ENCODE results near the gene INCENP.

The INCENP gene

DNA sequence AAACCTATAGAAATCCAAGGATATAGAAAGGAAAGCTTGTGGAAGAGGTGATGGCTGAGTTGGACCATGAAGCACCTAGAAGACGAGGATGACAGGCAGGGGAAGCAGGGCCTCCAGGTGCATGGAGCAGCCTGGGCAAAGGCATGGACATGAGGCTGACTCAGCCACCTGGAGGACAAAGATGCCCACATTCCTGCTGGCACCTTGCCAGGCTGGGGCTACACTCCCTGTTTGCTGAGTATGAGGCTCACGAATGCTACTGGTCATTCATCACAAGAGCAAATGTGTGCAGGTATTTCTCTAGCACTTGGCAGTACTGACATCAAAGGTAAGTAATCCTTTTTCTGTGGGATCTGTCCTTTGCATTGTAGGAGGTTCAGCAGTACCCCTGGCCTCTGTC lies 77.6 kb downstream of the INCENP start:
- H3F3A ChIP-seq (ENCODE audit: insufficient read depth, low read length), result no peaks in the 10 kb centered on the region
- no peak for DNase-seq
- no peak overlapping the region for H3K9ac ChIP-seq (ENCODE audit: low read length)
- no peaks in the 10 kb centered on the region for H3K36me3 ChIP-seq (replicated peaks; ENCODE audit: insufficient read depth, low read length)
- no peaks in the 10 kb centered on the region for H3K4me1 ChIP-seq (ENCODE audit: low read length)
- H3K79me2 ChIP-seq (ENCODE audit: low read length), result no peaks in the 10 kb centered on the region
- no peak overlapping the region for H3K4me2 ChIP-seq (ENCODE audit: low read depth, low read length)
- H4K20me1 ChIP-seq (ENCODE audit: insufficient read depth, low read length), result no peaks in the 10 kb centered on the region
- H3K9me3 ChIP-seq (replicated peaks; ENCODE audit: insufficient read depth, low read length), result no peaks in the 10 kb centered on the region
- no peaks in the 10 kb centered on the region; the same call in 1 of the 2 replicates for H3K27me3 ChIP-seq (replicated peaks; ENCODE audit: insufficient read depth, low read length)
- H3K9me2 ChIP-seq (replicated peaks; ENCODE audit: insufficient read depth, low read length), result no peaks in the 10 kb centered on the region
- no peak overlapping the region for H3K27ac ChIP-seq (ENCODE audit: low read length)
- no peak overlapping the region for H3K4me3 ChIP-seq (ENCODE audit: low read length)
- TF ChIP-seq EZH2phosphoT487 (IDR thresholded peaks at IDR 0.05; ENCODE audit: low read length) (no peak), EZH2 (optimal IDR thresholded peaks at IDR 0.05; ENCODE audit: low read depth, low read length) (no peak)
- TF ChIP-seq, protein P1, sequence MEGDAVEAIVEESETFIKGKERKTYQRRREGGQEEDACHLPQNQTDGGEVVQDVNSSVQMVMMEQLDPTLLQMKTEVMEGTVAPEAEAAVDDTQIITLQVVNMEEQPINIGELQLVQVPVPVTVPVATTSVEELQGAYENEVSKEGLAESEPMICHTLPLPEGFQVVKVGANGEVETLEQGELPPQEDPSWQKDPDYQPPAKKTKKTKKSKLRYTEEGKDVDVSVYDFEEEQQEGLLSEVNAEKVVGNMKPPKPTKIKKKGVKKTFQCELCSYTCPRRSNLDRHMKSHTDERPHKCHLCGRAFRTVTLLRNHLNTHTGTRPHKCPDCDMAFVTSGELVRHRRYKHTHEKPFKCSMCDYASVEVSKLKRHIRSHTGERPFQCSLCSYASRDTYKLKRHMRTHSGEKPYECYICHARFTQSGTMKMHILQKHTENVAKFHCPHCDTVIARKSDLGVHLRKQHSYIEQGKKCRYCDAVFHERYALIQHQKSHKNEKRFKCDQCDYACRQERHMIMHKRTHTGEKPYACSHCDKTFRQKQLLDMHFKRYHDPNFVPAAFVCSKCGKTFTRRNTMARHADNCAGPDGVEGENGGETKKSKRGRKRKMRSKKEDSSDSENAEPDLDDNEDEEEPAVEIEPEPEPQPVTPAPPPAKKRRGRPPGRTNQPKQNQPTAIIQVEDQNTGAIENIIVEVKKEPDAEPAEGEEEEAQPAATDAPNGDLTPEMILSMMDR (IDR thresholded peaks at IDR 0.05; ENCODE audit: low read length), result no peak
- H2AFZ ChIP-seq (ENCODE audit: low read length), result no peak overlapping the region
